Testis (tissue), 2 donors: ENCODE results near the gene KCNQ1OT1.

ENCODE experiments used
- POLR2A ChIP-seq: fragments of 450-650 bp; IDR thresholded peaks from one replicate; pipeline ENCODE4 v1.6.1; 2017; ENCODE audit warnings: antibody characterized with exemption, mild to moderate bottlenecking, moderate library complexity
- TF ChIP-seq, protein P1 (sequence below), 3 experiments: fragments of 450-650 bp in 2 of 3; fragments of 200-600 bp in 1 of 3; sonication (generic) in 1 of 3; IDR thresholded peaks; one replicate each; pipeline ENCODE4 v1.5.1; 2016 to 2019; ENCODE audit warnings: antibody characterized with exemption in 3 of 3, mild to moderate bottlenecking in 2 of 3, moderate library complexity in 1 of 3

DNA sequence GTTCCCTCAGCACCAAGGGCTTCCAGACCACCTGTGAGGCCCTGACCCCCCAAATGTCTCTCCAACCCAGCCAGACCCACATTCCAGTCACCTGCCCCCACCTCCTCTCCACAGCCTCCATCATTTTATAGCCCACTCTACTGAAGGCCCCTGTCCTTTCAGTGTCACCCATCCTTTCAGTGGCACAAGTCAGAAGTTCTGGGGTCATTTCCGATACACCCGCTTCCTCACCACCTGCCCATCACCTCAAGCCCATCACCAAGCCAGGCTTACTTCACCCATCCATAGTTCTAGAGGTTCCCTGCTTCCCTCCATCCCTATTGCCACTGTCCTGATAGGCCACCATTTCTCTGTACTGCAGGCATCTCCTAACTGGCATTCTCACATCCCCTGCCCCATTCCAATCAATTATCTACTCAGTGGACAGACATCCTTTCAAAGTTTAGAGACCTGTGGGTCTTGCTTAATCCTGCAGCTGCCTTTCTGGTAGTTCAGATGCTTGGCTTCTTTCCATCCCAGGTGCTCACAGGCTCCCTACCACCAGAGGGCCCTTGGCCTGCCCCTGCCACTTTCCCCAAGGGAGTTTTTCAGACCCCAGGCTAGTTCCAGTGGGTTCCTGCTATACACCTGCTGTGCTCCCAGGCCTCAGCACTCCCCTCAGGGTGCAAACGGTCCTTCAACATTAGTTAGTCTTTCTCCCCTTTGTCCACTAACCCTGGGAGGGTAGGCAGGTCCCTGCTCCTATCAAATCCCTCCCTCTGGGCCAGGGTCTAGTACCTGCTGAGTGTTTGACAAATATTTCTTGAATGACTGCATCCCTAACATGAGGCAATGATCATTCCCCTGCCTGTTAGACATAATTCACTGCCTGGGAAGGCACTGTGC lies 7.6 kb downstream of the KCNQ1OT1 start:
- TF ChIP-seq, protein P1, sequence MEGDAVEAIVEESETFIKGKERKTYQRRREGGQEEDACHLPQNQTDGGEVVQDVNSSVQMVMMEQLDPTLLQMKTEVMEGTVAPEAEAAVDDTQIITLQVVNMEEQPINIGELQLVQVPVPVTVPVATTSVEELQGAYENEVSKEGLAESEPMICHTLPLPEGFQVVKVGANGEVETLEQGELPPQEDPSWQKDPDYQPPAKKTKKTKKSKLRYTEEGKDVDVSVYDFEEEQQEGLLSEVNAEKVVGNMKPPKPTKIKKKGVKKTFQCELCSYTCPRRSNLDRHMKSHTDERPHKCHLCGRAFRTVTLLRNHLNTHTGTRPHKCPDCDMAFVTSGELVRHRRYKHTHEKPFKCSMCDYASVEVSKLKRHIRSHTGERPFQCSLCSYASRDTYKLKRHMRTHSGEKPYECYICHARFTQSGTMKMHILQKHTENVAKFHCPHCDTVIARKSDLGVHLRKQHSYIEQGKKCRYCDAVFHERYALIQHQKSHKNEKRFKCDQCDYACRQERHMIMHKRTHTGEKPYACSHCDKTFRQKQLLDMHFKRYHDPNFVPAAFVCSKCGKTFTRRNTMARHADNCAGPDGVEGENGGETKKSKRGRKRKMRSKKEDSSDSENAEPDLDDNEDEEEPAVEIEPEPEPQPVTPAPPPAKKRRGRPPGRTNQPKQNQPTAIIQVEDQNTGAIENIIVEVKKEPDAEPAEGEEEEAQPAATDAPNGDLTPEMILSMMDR (IDR thresholded peaks at IDR 0.05), result no peak
- no peak for TF ChIP-seq POLR2A
